Measurements from ENCODE around the gene KRTAP10-5. TPM values are rescaled to one million over a fixed set of nuclear protein-coding genes. Genes with fewer than 3 reads are reported as not detected.

The KRTAP10-5 gene
- total RNA-seq, 4 donors from 2014 or later = not detected

DNA sequence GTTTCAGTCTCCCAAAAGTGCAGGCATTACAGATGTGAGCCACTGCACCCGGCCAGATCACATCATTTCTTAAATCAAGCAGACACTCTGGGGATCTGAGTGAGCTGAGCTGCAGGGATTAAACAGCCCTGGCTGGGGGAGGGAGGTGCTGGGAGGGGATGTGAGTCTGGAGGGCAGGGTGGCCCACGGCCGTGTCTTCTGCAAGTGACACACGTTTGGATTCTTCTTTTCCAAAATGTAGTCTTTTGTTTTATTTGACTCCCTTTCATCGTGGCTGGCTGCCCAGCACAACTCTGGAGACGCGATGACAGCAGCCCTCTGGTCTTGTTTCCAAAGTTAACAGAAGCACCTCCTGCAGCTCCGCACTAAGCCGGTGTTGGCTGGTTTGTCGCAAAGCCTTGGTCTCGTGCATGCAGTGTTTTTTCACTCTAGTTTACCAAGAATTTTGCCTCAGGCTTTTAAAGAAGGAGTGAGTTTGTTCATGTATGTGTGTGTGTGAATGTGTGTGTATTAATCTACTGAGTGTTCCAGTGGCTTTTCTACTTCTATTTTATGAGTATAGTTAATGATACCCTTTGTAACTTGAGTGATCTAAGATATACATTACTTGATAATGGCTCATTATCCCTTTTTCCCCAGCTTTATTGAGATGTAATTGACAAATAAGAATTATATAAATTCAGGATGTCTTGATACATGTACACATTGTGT, 2.8 kb upstream of the KRTAP10-5 start:
- TF ChIP-seq POLR2A (IDR thresholded peaks at IDR 0.05) = no peak
- TF ChIP-seq, protein P1, sequence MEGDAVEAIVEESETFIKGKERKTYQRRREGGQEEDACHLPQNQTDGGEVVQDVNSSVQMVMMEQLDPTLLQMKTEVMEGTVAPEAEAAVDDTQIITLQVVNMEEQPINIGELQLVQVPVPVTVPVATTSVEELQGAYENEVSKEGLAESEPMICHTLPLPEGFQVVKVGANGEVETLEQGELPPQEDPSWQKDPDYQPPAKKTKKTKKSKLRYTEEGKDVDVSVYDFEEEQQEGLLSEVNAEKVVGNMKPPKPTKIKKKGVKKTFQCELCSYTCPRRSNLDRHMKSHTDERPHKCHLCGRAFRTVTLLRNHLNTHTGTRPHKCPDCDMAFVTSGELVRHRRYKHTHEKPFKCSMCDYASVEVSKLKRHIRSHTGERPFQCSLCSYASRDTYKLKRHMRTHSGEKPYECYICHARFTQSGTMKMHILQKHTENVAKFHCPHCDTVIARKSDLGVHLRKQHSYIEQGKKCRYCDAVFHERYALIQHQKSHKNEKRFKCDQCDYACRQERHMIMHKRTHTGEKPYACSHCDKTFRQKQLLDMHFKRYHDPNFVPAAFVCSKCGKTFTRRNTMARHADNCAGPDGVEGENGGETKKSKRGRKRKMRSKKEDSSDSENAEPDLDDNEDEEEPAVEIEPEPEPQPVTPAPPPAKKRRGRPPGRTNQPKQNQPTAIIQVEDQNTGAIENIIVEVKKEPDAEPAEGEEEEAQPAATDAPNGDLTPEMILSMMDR (IDR thresholded peaks at IDR 0.05) = no peak
- peaks cover 0 to 24% (median 8%) of the 10 kb centered on the region in 3 donors for H3K9me3 ChIP-seq
- no peak for DNase-seq
- H3K27ac ChIP-seq = no peak overlapping the region
- 16 to 17% methylated on average over 10 to 11 of the region's 11 CpGs for WGBS, 2 donors
- H3K4me1 ChIP-seq = no peaks in the 10 kb centered on the region
- H3K27me3 ChIP-seq = peaks cover 0 to 68% (median 1%) of the 10 kb centered on the region in 4 donors
- intact Hi-C loops (cut with DNase I) = no loop called here
- no peaks in the 10 kb centered on the region for H3K36me3 ChIP-seq
- no peak overlapping the region for H3K4me3 ChIP-seq

DNA sequence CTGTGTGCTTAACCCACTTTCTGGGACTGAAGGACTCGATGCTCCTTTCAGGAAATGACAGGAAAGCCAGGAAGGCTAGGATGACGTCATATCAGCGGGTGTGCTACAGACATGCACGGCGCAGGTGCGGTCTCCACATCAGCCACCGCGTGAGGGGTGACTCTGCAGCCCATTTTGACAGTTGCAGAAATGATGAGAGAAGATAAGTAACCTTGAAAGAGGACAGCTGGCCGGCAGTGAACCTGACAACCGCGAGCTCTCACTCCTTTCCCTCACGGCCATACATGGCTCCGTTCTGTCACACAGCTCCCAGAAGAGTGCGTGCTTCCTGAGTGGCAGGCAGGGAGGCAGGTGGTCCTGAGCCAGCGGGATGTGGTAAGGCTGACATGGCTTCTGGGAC, 1.7 kb upstream of the KRTAP10-5 start:
- WGBS, 2 donors = 58 to 80% methylated on average over 10 to 14 of the region's 15 CpGs
- Histone ChIP-seq H3K27me3 (peaks cover 0 to 69% (median 1%) of the 10 kb centered on the region in 4 donors), H3K36me3 (no peaks in the 10 kb centered on the region), H3K4me3 (no peak overlapping the region), H3K4me1 (no peaks in the 10 kb centered on the region), H3K27ac (no peak overlapping the region), H3K9me3 (peaks cover 0 to 31% (median 13%) of the 10 kb centered on the region in 3 donors)
- TF ChIP-seq, protein P1 (IDR thresholded peaks at IDR 0.05) = no peak
- TF ChIP-seq POLR2A (IDR thresholded peaks at IDR 0.05) = no peak
- DNase-seq = no peak
- intact Hi-C loops (cut with DNase I) = no loop called here

DNA sequence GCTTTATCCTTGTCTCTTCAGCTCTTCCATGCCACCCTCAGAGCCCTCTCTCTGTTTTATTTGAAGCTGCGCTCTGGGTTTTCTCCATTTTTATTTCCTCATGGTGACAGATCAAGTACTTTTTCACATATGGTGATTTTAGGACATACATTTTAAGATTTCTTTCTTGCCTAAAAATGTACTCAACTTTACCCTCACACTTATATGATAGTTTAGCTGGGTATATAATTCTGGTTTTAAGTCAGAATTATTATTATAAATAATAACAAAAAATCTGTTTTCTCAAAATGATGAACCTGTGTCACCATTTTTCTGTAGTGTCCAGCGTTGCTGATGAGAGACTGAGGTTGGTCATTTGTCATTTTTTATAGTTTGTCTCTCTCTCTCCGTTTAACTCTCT, 754 bp upstream of the KRTAP10-5 start:
- intact Hi-C loops (cut with DNase I) = no loop called here
- Histone ChIP-seq H3K4me3 (no peak overlapping the region), H3K9me3 (peaks cover 0 to 39% (median 18%) of the 10 kb centered on the region in 3 donors), H3K27ac (no peak overlapping the region), H3K4me1 (no peaks in the 10 kb centered on the region), H3K27me3 (peaks cover 0 to 60% (median 1%) of the 10 kb centered on the region in 4 donors), H3K36me3 (no peaks in the 10 kb centered on the region)
- no peak for DNase-seq
- WGBS, 2 donors = 72 to 87% methylated on average over 3 of the region's 3 CpGs
- TF ChIP-seq POLR2A (IDR thresholded peaks at IDR 0.05) = no peak

DNA sequence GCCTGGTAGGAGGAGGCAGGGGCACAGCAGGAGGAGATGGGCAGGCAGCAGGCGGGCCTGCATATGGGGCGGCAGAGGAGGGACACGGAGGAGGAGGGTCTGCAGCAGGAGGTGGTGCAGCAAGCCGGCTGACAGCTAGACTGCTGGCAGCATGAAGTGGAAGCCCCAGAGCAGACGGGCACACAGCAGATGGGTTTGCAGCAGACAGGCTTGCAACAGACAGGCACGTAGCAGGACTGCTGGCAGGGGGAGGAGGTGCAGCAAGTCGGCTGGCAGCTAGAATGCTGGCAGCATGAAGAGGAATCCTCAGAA, 615 bp downstream of the KRTAP10-5 start:
- Histone ChIP-seq H3K36me3 (no peaks in the 10 kb centered on the region), H3K4me1 (peaks cover 0 to 1% (median 0%) of the 10 kb centered on the region in 3 donors), H3K4me3 (no peak overlapping the region), H3K27ac (no peak overlapping the region), H3K27me3 (peaks cover 0 to 48% (median 0%) of the 10 kb centered on the region in 4 donors), H3K9me3 (peaks cover 0 to 33% (median 18%) of the 10 kb centered on the region in 3 donors)
- no peak for DNase-seq
- TF ChIP-seq, protein P1 (IDR thresholded peaks at IDR 0.05) = no peak
- TF ChIP-seq POLR2A (IDR thresholded peaks at IDR 0.05) = no peak
- 55 to 81% methylated on average over 3 to 7 of the region's 7 CpGs for WGBS, 2 donors
- intact Hi-C loops (cut with DNase I) = no loop called here

DNA sequence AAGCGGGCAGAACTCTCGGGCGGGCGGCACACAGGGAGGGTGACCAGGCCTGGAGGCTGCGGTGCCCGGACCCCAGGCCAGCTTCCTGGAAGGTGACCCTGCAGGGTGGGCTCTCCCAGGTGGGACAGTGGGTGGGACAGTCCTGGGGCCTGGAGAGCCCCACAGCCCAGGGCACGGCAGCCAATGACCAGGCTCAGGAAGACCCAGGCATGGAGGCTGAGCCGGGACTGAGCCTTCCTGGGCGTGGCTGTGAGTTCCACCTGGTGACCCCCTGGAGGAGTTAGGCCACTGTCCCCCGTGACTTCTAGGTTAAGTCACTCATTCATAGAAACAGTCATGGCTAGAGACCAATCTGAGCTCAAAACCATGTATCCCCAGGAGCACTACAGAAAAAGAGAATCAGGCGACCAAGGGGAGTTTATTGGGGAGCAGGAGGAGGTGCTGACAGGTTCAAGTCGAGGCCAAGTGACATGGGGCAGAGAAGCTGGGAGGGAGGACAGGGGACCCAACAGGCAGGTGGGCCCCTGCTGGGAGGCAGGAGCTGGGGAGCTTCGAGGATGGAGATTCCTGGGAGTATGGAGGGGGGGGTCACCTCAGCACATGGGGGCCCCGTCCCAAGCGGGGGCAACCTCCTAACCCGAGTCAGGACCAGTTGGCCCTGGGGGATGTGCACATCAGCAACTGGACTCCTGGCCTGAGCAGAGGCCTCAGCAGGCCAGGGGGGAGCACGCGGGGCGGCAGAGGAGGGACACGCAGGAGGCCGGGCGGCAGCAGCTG, 1.2 kb downstream of the KRTAP10-5 start:
- Histone ChIP-seq H3K27ac (no peak overlapping the region), H3K36me3 (no peaks in the 10 kb centered on the region), H3K27me3 (peaks cover 0 to 48% (median 0%) of the 10 kb centered on the region in 4 donors), H3K4me3 (no peak overlapping the region), H3K4me1 (peaks cover 0 to 7% (median 0%) of the 10 kb centered on the region in 3 donors), H3K9me3 (peaks cover 0 to 33% (median 18%) of the 10 kb centered on the region in 3 donors)
- WGBS, 2 donors = 36 to 77% methylated on average over 2 to 9 of the region's 22 CpGs
- no peak for DNase-seq
- TF ChIP-seq POLR2A (IDR thresholded peaks at IDR 0.05) = no peak
- TF ChIP-seq, protein P1 (IDR thresholded peaks at IDR 0.05) = no peak
- intact Hi-C loops (cut with DNase I) = no loop called here
